Hematopoietic multipotent progenitor cell treated with erythropoietin and hydrocortisone succinate and interleukin-3 and kit ligand, for 4 days (in vitro differentiated cells): Measurements from ENCODE around the gene VSIG10.
A peak's percentile ranks its signal among the peaks of the same experiment; 100 is the strongest.
"Not testable (repeated sequence)": the region's sequence is repeated elsewhere in the genome, so short reads cannot be mapped to it uniquely, and the experiment has no call there.

Experiments used
- DNase-seq: peaks from one replicate; pipeline ENCODE4 v3.0.0-alpha.2; 2015

Gene VSIG10

GRCh38 chr12:118103601-118104382 is at the start of gene VSIG10:
TSS of gene VSIG10 (minus strand) at chr12:118104011. CDS start at chr12:118103671, 340 bp downstream.
- DNase-seq, result peak; percentile 62

GRCh38 chr12:118151755-118152154 is 47.9 kb upstream of the VSIG10 start:
- DNase-seq, result no peak

- no peak for DNase-seq
These were observed 46.8 kb upstream of the VSIG10 start for GRCh38 chr12:118150625-118151024.

- no peak for DNase-seq
These were observed 44.5 kb upstream of the VSIG10 start for GRCh38 chr12:118148287-118148686.

- DNase-seq, result no peak
These were observed 42.0 kb upstream of the VSIG10 start for GRCh38 chr12:118145798-118146156.

- no peak for DNase-seq
These were observed 41.4 kb upstream of the VSIG10 start for GRCh38 chr12:118145113-118145797.

- no peak for DNase-seq
These were observed 40.7 kb upstream of the VSIG10 start for GRCh38 chr12:118144499-118144898.

- no peak for DNase-seq
These were observed 37.0 kb upstream of the VSIG10 start for GRCh38 chr12:118140825-118141224.

- DNase-seq, result no peak
These were observed 33.4 kb upstream of the VSIG10 start for GRCh38 chr12:118137148-118137678.

- peak; percentile 72 for DNase-seq
These were observed 32.8 kb upstream of the VSIG10 start for GRCh38 chr12:118136559-118137003.

- DNase-seq, result peak; percentile 96
These were observed 32.2 kb upstream of the VSIG10 start, which contains the start of gene PEBP1 for GRCh38 chr12:118135788-118136558. TSS of gene PEBP1 (plus strand) at chr12:118136124. CDS start at chr12:118136210, 86 bp downstream.

- DNase-seq, result not testable (repeated sequence)
These were observed 25.6 kb upstream of the VSIG10 start for GRCh38 chr12:118129436-118129835.

- DNase-seq, result no peak
These were observed 24.1 kb upstream of the VSIG10 start for GRCh38 chr12:118127867-118128266.

GRCh38 chr12:118126119-118126757 is 22.4 kb upstream of the VSIG10 start:
- no peak for DNase-seq

GRCh38 chr12:118125743-118126118 is 21.9 kb upstream of the VSIG10 start:
- no peak for DNase-seq

- no peak for DNase-seq
These were observed 20.6 kb upstream of the VSIG10 start for GRCh38 chr12:118124333-118124874.

- DNase-seq, result no peak
These were observed 18.5 kb upstream of the VSIG10 start for GRCh38 chr12:118122264-118122663.

- DNase-seq, result peak; percentile 83
These were observed 17.0 kb upstream of the VSIG10 start for GRCh38 chr12:118120579-118121363.

- DNase-seq, result no peak
These were observed 15.7 kb upstream of the VSIG10 start for GRCh38 chr12:118119449-118119879.

- no peak for DNase-seq
These were observed 5.3 kb upstream of the VSIG10 start for GRCh38 chr12:118109088-118109487.

- no peak for DNase-seq
These were observed 3.9 kb upstream of the VSIG10 start for GRCh38 chr12:118107694-118108093.
